Measurements from ENCODE around the gene ACIN1.
A peak's percentile ranks its signal among the peaks of the same experiment; 100 is the strongest.

Gene ACIN1

DNA sequence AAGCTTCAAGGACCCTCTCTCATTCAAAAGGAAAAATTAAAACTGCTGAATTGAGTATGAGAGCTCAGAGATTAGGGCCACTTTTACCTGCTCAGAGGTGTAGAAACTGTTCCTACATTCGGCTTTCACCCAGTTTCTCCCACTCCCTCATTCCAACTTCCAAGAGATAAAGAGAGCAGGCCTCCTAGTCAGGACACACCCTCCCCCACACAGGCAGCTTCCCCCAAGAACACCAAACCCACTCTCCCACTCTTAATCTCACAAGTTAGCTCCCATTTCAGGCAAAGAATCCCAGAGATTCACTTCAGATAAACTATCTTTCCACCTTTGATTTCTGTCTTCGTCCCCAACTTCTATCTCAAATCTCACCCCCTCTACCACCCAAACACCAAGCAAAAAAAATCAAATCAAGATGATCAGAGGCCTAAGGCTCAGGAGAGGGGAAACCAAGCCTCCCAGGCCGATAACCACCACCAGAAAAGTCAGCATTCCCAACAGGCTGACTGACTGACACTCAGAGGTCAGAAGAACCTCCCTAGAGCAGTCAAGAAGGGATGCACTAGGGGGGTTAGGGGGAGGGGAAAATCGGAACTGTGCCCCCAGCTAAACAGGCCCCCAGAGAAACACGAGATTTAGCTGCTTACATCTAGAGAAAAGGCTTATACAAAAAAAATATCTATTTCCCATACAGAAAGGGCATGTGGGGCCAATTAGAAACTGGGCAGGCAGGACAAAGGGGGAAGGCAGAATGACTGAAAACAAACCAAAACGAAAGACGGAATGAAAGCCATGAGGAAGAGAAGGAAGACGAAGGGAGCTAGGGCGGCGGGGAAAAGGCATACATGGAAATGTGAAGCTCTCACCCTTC, 24.4 kb downstream of the ACIN1 start:
- TF ChIP-seq ZNF274 (IDR thresholded peaks at IDR 0.05; ENCODE audit: low read depth, low read length) = no peak
- H3K4me3 ChIP-seq (ENCODE audit: low read length) = peak overlapping the region; percentile 87

DNA sequence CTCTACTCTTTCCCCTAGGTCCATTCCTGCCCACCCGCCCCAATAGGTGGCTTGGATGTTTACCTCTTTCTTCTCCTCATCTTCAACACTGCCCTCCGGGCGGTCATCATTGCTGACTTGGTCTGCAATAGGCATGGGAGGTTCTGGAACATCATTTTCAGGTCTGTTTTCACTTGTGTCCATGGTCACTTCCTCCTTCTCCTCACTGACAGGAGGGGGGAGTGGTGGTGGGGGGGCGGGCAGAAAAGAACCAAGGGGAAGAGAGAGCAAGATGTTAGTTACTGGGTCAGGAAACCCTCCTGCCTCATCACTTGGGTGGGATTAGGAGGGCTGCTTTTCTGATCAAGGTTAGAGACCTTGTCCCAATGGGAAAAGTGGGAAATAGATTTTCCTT, 25.5 kb downstream of the ACIN1 start:
- no peak overlapping the region for H3K4me3 ChIP-seq (ENCODE audit: low read length)
- no peak for TF ChIP-seq ZNF274 (IDR thresholded peaks at IDR 0.05; ENCODE audit: low read depth, low read length)

DNA sequence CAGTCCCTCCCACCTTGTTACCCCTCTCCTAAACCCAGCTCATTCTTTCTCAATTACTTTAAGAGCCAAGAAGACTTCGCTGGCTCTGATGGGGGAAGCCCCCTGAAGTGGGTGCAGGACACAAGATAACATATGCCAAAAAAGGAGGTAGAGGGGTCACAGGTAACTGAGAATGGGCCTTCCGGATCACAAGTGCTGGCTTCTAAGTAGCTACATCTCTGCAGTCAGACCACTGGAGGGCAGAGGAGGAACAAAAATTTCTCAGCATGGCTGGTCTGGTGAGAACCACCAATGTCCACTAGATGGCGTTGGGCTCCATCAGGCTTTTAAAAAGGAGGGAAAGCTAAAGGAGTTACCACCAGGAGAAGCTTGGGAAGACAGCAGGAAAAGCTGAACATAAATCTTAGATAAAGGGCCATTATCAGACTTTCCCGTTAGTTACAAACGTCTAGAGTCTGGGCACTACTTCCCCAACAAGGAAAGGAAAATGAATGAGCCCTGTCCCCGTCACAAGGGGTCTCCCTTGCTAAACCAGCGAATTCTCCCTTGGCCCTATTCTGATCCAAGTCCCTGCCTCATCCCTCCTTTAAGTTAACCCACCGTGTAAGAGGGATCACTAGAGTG, 26.0 kb downstream of the ACIN1 start:
- H3K4me3 ChIP-seq (ENCODE audit: low read length) = no peak overlapping the region
- TF ChIP-seq ZNF274 (IDR thresholded peaks at IDR 0.05; ENCODE audit: low read depth, low read length) = no peak

DNA sequence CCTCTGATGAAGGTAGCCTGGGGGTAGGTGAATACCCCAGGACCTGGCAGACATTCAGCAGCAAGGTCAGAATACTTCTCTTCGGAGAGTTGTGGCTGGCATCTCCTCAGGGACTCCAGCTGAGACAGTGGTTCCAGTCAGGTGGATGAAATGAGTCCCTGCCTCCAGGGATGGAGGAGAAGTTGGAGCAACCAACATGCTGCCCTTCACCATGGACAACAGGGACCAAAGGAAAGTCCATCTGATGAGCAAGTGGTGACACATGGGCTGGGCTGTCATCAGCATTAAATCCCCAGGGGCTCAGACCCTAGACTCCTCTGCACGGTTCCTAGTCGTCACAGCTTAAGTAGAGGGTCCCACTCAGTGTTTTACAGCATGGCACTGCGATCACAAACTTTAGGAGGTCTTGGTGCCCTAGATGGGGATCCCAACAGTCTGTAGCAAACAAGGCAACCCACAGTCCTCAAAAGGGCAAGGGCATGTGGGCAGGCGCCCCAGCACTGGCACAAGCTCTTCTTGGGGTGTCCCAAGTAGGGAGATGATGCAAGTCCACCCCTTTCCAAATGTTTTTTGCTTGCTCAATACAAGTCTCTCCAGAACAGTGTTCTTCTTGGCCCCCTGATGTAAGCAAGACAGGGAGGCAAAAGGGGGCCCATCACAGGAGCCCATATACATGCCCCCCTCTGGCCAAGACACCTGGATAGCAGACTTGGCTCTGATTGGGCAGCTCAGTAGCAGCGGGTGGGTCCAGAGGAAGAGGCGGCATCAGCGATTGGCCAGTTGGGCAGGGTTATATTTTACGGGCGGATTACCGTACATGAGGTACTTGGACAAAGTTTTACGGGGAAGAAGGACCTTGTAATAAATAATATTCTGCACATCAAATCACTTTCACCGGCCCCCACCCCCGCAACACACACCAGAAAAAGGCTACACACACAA, 26.8 kb downstream of the ACIN1 start:
- H3K4me3 ChIP-seq (ENCODE audit: low read length) = no peak overlapping the region
- no peak for TF ChIP-seq ZNF274 (IDR thresholded peaks at IDR 0.05; ENCODE audit: low read depth, low read length)

DNA sequence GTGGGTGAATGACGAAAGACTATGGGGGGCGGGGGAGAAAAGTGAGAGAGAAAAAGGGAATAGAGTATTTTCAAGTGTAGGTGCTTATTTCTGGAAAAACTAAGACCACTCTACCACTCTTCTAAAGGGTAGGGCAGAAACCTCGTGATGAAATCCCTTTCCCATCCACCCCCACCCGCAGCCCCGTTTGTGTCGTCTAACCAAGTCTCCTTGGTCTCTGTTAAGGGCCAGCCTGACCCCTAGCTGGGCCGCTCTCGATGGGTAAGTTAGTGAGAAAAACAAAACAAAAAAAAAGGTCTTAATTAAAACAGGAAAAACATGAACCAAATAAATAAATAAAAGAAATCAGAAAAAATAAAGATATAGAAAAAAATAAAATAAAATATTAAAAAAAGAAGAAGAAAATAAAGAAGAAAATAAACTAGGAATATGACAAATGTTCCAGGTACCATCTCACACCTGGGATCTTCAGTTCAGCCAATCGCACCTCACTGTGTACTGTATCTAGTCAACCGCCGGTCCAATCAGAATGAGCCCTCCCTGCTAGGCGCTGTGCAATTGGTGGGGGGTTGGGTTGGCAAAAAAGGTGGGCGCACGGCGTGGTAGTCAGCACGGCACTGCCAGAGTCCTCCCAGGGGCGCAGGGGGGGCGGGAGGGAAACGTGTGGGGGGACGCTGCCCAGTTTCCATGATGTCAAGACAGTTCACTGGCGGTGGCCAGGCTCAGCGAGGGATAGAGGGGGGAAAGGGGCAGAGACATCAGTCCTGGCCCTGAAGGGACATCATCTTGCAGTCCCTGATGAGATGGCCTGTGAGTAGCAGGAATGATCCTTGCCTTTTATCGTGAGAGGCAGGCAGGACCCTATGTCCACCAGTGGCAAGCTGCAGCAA, 27.8 kb downstream of the ACIN1 start:
- no peak overlapping the region for H3K4me3 ChIP-seq (ENCODE audit: low read length)
- no peak for TF ChIP-seq ZNF274 (IDR thresholded peaks at IDR 0.05; ENCODE audit: low read depth, low read length)

DNA sequence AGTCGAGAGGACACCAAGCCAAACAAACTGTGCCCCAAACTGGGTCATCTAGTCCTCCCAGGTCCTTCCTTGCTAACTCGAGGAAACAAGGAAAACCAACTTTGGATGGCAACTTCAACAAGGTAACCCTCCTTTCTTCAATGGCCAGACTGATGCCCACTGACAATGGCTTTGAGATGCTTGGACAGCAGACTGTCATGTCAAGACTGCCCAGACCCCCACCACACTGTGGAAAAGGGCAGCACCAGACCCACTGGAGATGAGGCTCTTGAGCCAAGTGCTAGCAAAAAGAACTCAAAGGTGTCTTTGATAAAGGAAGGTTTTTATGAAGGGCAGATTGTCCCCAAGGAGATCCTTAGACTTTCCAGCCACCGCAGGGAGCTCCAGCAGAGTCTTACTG, 28.6 kb downstream of the ACIN1 start:
- TF ChIP-seq ZNF274 (IDR thresholded peaks at IDR 0.05; ENCODE audit: low read depth, low read length) = no peak
- no peak overlapping the region for H3K4me3 ChIP-seq (ENCODE audit: low read length)

DNA sequence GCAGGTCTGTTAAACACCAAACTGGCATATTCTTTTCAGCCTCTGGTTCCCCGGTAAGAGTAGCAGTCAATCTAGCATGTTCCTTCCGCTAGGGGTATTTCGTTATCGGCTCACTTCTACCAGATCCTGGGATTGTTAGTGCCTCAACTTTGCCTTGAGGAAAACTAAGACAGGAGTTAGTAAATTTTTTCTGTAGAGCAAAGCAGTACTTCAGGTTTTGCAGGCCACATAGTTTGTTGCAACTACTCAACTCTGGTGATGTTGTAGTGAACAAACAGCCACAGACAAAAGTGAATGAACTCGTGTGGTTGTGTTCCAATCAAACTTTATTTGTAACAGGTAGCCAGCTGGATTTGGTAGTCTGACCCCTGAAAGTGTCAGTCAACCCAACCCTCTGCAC, 31.3 kb downstream of the ACIN1 start:
- no peak overlapping the region for H3K4me3 ChIP-seq (ENCODE audit: low read length)
- no peak for TF ChIP-seq ZNF274 (IDR thresholded peaks at IDR 0.05; ENCODE audit: low read depth, low read length)

DNA sequence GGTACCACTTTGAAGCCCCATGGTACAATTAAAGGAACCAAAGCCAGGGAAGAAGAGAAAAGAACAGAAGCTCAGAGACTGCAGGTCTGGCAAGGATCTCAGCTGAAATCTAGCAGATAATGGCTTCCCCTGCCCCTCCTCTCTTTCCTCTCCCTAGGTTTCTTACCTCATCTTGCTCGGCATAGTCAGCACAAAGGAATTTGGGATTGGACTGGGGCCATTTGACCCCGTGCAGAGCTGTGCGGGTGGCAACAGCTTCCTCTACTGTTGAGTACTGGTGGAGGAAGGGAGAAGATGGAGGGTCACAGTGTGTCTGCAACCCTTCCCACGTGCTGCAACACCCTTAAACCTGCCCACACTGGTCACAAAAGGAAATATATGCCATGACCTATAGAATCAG, 32.9 kb downstream of the ACIN1 start:
- TF ChIP-seq ZNF274 (IDR thresholded peaks at IDR 0.05; ENCODE audit: low read depth, low read length) = no peak
- no peak overlapping the region for H3K4me3 ChIP-seq (ENCODE audit: low read length)

DNA sequence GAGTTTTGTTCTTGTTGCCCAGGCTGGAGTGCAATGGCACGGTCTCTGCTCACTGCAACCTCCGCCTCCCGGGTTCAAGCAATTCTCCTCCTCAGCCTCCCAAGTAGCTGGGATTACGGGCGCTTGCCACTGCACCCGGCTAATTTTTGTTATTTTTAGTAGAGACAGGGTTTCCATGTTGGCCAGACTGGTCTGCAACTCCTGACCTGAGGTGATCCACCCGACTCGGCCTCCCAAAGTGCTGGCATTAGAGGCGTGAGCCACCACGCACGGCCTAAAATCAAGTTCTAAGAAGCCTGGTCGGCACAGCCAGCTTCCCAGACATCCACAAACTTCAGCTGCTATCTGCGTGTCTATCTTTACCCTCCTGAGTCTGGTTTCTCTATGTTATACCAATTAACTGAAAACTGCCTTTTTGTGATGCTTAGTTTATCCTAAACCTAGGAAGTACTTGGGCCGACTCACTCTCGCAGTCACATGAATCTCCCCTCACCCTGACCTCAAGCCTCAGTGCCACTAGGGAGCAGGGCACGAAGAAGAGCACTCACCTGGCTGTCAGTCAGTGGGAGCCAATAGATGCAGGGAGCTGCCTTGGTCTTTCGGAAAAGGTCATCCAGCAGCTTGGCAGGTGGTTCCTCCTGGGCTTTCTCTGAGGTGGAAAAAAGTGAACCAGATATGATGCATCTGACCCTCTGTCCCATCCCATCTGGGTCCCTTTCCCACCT, 34.2 kb downstream of the ACIN1 start:
- no peak overlapping the region for H3K4me3 ChIP-seq (ENCODE audit: low read length)
- TF ChIP-seq ZNF274 (IDR thresholded peaks at IDR 0.05; ENCODE audit: low read depth, low read length) = no peak

DNA sequence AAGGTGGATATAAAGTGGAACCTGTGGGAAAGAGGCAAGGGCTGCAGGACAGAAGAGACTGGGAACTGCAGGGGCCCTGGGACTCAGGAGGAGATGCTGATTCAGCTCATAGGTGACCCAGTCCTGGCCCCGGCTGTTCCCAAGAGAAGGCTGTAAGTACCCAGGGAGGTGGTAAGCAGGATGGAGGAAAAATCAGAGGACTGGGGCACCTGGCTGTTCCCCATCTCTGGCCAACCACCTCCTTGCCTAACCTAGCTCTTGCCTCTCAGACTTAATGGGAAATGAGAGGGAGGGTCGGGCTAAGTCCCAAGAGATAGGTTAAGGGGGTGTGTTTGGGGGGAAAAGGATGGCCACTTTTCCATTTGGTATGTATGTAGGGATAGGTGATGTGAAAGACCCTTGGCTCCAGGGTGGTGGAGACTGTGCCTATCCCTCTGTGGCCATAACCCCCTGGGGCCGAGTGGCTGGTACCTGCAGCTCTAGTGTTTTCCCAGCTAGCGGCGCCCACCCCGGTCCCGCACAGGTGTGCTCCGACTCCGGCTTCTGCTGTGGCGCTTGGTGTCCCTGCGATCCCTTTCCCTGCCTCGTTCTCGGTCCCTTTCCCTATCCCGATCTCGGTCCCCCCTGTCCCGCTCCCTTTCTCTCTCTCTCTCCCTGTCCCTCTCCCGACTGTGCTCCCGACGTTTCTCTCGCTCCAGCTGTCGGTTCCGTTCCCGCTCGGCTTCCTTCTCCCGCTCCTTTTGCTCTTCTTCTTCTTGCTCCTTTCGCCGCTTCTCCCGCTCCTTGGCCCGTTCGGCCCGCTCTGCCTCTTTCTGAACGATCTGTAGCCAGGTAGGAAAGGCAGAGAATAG, 36.1 kb downstream of the ACIN1 start:
- H3K4me3 ChIP-seq (ENCODE audit: low read length) = no peak overlapping the region
- TF ChIP-seq ZNF274 (IDR thresholded peaks at IDR 0.05; ENCODE audit: low read depth, low read length) = no peak

DNA sequence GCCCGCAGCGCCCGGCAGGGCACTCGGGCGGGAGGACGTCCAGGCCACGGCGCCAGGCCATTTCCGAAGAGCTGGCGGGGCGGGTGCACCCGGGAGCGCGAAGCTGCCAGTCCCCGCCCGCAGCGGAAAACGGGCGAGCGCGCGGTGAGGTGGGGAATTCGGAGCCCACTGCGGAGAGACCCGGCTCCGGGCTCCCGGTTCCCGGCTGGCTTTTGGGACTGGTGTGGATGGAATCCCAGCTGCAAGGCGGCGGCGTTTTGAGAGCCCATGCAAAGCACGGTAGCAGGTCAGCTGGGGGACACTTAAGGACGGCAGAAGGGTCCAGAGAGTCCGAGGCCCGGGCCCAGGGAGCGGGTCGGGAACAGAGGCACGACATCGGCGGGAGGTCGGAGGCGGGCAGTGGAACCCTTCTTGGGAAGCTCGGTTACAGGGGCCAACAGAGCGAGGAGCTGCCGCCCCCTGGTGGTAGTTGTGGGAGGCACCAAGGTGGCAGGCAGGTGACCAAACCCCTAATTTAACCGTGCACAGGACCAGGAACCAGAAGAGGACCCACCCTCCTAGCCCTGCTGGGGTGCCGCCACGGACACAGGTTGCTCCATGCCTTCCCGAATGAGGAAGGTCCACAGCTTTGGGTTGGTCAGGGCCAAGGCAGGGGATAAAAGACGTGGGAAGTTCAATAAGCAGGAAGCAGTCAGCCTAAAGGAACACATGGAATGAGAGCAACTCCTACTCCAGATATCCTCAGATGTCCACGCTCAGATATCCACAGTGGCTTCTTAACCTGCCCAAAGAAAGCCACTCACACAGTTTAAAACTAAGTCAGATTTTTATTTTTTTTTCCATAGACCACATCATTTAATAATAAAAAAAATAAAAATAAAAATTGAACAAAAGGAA, 36.9 kb downstream of the ACIN1 start:
- peak overlapping the region; percentile 65 for H3K4me3 ChIP-seq (ENCODE audit: low read length)
- no peak for TF ChIP-seq ZNF274 (IDR thresholded peaks at IDR 0.05; ENCODE audit: low read depth, low read length)

Measured in GM08714 (cell line).